ENCODE data around the gene CDH13. TPM values are rescaled to one million over a fixed set of nuclear protein-coding genes. Genes with fewer than 3 reads are reported as not detected.
A peak's percentile ranks its signal among the peaks of the same experiment; 100 is the strongest.

Gene CDH13
- total RNA-seq, 1 experiment from 2014 or later, result 62.5 TPM

DNA sequence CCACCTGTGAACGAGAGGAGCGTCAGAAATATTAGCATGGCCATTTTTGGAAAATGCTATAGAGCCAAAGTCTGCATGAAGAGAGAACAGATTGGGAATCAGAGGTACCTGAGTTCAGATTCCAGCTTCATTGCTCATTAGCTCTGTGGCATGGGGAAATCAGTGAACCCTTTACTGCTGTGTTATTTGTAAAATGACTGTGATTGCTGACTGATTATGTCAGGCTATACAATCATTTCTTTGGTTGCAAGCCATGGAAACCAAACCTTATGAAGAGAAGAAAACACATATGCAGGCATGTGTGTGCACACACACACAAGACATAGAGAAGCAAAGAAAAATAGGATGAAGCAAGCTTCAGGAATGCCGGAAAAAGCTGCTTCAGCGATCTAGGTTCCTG, 1079.6 kb downstream of the CDH13 start:
- H3K9me3 ChIP-seq (replicated peaks), result no peaks in the 10 kb centered on the region
- DNase-seq (ENCODE audit: low read depth in 1 of 2, low spot score in 2 of 2), result no peak
- no peak overlapping the region for H3K4me3 ChIP-seq
- H3K36me3 ChIP-seq, result no peaks in the 10 kb centered on the region
- peaks cover 11% of the 10 kb centered on the region for H3K4me1 ChIP-seq (replicated peaks)
- H3K27ac ChIP-seq, result peak overlapping the region; percentile 45
- no peaks in the 10 kb centered on the region for H3K27me3 ChIP-seq (replicated peaks)

- H3K27ac ChIP-seq, result no peak overlapping the region
- H3K9me3 ChIP-seq (replicated peaks), result no peaks in the 10 kb centered on the region
- H3K4me3 ChIP-seq, result no peak overlapping the region
- H3K36me3 ChIP-seq, result no peaks in the 10 kb centered on the region
- peaks cover 14% of the 10 kb centered on the region for H3K4me1 ChIP-seq (replicated peaks)
- no peak for DNase-seq (ENCODE audit: low read depth in 1 of 2, low spot score in 2 of 2)
- H3K27me3 ChIP-seq (replicated peaks), result no peaks in the 10 kb centered on the region
Measured at GRCh38 chr16:83711069-83711468, 1084.3 kb downstream of the CDH13 start.

GRCh38 chr16:83713597-83713996, 1086.8 kb downstream of the CDH13 start:
- H3K4me3 ChIP-seq, result no peak overlapping the region
- DNase-seq (ENCODE audit: low read depth in 1 of 2, low spot score in 2 of 2), result no peak
- no peak overlapping the region for H3K27ac ChIP-seq
- no peaks in the 10 kb centered on the region for H3K36me3 ChIP-seq
- H3K4me1 ChIP-seq (replicated peaks), result peaks cover 23% of the 10 kb centered on the region
- H3K27me3 ChIP-seq (replicated peaks), result no peaks in the 10 kb centered on the region
- H3K9me3 ChIP-seq (replicated peaks), result no peaks in the 10 kb centered on the region

GRCh38 chr16:83714286-83714685, 1087.5 kb downstream of the CDH13 start:
- no peak for DNase-seq (ENCODE audit: low read depth in 1 of 2, low spot score in 2 of 2)
- Histone ChIP-seq H3K36me3 (no peaks in the 10 kb centered on the region), H3K27me3 (replicated peaks) (no peaks in the 10 kb centered on the region), H3K4me3 (no peak overlapping the region), H3K9me3 (replicated peaks) (no peaks in the 10 kb centered on the region), H3K27ac (no peak overlapping the region), H3K4me1 (replicated peaks) (peaks cover 25% of the 10 kb centered on the region)

- no peak for DNase-seq (ENCODE audit: low read depth in 1 of 2, low spot score in 2 of 2)
- no peaks in the 10 kb centered on the region for H3K9me3 ChIP-seq (replicated peaks)
- H3K36me3 ChIP-seq, result no peaks in the 10 kb centered on the region
- peaks cover 25% of the 10 kb centered on the region for H3K4me1 ChIP-seq (replicated peaks)
- H3K4me3 ChIP-seq, result no peak overlapping the region
- H3K27me3 ChIP-seq (replicated peaks), result no peaks in the 10 kb centered on the region
- H3K27ac ChIP-seq, result no peak overlapping the region
Measured at GRCh38 chr16:83715217-83715920, 1088.6 kb downstream of the CDH13 start.

DNA sequence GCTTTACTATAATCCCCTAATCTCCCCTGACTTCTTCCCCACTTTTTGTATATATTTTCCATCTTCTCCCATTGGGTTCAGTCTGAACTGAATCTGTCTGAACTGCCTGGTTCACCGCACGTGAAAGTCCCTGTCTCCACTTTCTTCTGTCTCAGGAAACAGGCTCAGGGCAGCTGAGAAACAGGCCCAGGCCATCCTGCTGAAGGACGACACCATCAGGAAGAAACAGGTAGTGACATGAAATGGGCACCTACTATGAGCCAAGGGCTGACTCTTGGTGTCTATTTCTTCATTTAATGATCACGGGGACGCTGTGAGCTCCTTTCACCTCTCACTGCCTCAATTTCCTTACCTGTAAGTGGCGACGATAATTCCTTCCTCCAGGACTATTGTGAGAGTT, 1090.5 kb downstream of the CDH13 start:
- DNase-seq (ENCODE audit: low read depth in 1 of 2, low spot score in 2 of 2), result no peak
- H3K9me3 ChIP-seq (replicated peaks), result no peaks in the 10 kb centered on the region
- H3K36me3 ChIP-seq, result no peaks in the 10 kb centered on the region
- no peaks in the 10 kb centered on the region for H3K27me3 ChIP-seq (replicated peaks)
- peaks cover 25% of the 10 kb centered on the region for H3K4me1 ChIP-seq (replicated peaks)
- peak overlapping the region; percentile 52 for H3K27ac ChIP-seq
- no peak overlapping the region for H3K4me3 ChIP-seq

DNA sequence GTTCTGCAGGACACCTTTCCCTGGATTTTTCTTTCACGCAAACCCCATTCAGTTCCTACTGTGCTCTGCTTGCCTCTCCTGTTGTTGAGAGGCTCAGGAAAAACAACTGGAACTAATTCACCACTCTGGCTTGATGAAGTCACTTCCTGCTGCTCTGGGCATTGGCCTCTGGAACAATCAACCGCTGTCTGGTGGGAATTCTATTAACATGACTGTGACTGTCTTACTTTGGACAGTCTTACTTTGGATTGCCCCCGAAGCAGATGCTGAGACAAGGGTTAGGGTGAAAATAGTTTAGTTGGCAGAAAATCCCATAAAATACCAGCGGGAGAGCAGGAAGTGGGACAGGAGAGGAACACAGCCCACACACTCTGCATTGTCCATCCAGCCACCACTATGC, 1091.0 kb downstream of the CDH13 start:
- Histone ChIP-seq H3K27me3 (replicated peaks) (no peaks in the 10 kb centered on the region), H3K27ac (peak overlapping the region; percentile 52), H3K4me3 (no peak overlapping the region), H3K9me3 (replicated peaks) (no peaks in the 10 kb centered on the region), H3K4me1 (replicated peaks) (peaks cover 25% of the 10 kb centered on the region), H3K36me3 (no peaks in the 10 kb centered on the region)
- DNase-seq (ENCODE audit: low read depth in 1 of 2, low spot score in 2 of 2), result peak; percentile 63

DNA sequence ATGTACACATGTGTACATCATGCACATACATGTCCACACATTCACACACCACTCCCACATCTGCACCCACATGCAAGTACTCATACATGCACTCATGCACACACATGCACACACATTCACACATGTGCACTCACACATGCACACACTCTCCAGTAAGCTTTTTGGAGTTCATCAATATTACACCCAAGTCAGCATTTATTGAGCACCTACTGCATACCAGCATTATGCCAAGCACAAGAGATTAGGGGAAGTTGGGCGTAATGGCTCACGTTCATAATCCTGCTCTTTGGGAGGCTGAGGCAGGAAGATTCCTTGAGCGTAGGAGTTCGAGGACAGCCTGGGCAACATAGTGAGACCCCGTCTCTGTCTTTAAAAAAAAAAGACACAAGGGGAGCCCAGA, 1093.4 kb downstream of the CDH13 start:
- peaks cover 17% of the 10 kb centered on the region for H3K4me1 ChIP-seq (replicated peaks)
- H3K27me3 ChIP-seq (replicated peaks), result no peaks in the 10 kb centered on the region
- no peak overlapping the region for H3K4me3 ChIP-seq
- H3K36me3 ChIP-seq, result no peaks in the 10 kb centered on the region
- H3K9me3 ChIP-seq (replicated peaks), result 0 out of 2 replicates have a peak, but pooled peaks cover 2% of the 10 kb centered on the region
- no peak for DNase-seq (ENCODE audit: low read depth in 1 of 2, low spot score in 2 of 2)
- H3K27ac ChIP-seq, result no peak overlapping the region

GRCh38 chr16:83720981-83721380, 1094.2 kb downstream of the CDH13 start:
- Histone ChIP-seq H3K9me3 (replicated peaks) (0 out of 2 replicates have a peak, but pooled peaks cover 2% of the 10 kb centered on the region), H3K4me3 (no peak overlapping the region), H3K27ac (no peak overlapping the region), H3K36me3 (no peaks in the 10 kb centered on the region), H3K4me1 (replicated peaks) (peaks cover 17% of the 10 kb centered on the region), H3K27me3 (replicated peaks) (no peaks in the 10 kb centered on the region)
- no peak for DNase-seq (ENCODE audit: low read depth in 1 of 2, low spot score in 2 of 2)

DNA sequence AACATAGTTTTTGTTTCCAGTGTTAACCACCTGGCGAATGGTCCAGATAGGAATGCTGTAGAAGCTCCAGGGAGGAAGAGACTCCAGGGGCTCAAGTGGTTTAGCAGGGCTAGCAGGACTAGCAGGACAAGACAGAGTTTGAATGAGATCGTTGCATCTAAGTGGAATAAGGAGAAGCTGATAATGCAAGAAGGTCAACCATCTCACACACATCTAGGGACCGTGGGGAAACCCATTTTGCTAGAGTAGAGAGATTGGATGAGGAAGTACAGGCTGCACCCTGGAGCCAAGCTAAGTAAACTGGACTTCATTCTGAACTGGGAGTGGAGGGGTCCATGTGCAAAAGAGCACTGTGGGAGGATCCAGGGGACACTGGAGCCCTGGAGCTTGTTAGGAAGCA, 1094.9 kb downstream of the CDH13 start:
- no peaks in the 10 kb centered on the region for H3K36me3 ChIP-seq
- H3K4me3 ChIP-seq, result no peak overlapping the region
- DNase-seq (ENCODE audit: low read depth in 1 of 2, low spot score in 2 of 2), result no peak
- H3K4me1 ChIP-seq (replicated peaks), result peaks cover 17% of the 10 kb centered on the region
- H3K27ac ChIP-seq, result no peak overlapping the region
- H3K9me3 ChIP-seq (replicated peaks), result 0 out of 2 replicates have a peak, but pooled peaks cover 2% of the 10 kb centered on the region
- no peaks in the 10 kb centered on the region for H3K27me3 ChIP-seq (replicated peaks)

DNA sequence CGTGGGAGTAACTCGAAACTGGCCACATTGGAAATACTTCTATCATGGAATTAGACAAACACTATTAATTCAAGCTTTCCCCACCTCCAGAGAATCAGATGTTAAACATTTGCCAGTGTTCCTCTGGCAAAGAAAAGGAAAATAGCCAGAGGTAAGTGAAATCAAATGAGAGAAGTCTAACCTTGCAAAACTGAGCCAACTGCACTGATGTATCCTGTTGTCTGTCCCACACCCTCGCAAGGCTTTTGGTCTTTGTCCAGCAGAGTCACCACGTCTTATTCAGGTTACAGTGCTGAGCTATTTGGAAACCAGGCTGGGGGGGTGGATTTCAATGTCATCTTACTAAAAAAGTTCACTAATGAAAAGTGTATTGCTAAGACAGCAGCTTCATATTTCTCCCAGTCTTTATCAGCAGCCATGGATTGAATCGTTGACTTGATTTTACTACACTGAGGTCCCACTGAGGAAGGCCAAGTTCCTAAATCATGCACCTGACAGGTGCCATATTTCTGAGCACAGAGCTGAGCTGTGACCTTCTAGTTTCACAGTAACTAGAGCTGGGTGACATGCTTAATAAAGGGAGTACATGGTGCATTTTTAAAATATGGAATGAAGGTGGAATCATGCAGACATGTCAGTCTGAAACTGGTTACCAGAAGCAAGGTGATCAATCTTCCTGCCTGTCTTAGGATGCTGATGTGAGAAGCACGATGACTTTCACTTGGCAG, 1095.9 kb downstream of the CDH13 start:
- no peak overlapping the region for H3K27ac ChIP-seq
- DNase-seq (ENCODE audit: low read depth in 1 of 2, low spot score in 2 of 2), result no peak
- H3K9me3 ChIP-seq (replicated peaks), result 0 out of 2 replicates have a peak, but pooled peaks cover 2% of the 10 kb centered on the region
- no peaks in the 10 kb centered on the region for H3K27me3 ChIP-seq (replicated peaks)
- peaks cover 13% of the 10 kb centered on the region for H3K4me1 ChIP-seq (replicated peaks)
- H3K36me3 ChIP-seq, result no peaks in the 10 kb centered on the region
- no peak overlapping the region for H3K4me3 ChIP-seq

DNA sequence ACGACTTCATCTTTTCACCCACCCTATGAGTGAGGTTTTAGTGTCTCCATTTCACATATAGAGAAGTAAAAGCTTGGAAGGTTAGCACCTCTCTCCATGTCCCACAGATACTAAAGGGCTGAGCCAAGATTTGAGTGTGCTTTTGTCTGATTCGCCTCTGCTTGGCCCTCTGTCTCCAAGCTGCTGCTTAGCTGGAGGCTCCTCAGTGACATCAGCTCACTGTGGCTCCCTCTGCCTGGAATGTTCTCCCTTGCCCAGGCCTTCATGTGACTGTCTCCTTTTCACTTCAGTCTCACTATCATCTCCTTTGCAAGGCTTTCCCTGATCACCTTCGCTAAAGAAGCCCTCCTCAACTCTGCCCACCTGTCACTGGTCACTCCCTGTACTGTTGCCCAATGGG, 1096.5 kb downstream of the CDH13 start:
- Histone ChIP-seq H3K36me3 (no peaks in the 10 kb centered on the region), H3K4me3 (no peak overlapping the region), H3K27ac (no peak overlapping the region), H3K4me1 (replicated peaks) (peaks cover 6% of the 10 kb centered on the region), H3K27me3 (replicated peaks) (no peaks in the 10 kb centered on the region), H3K9me3 (replicated peaks) (0 out of 2 replicates have a peak, but pooled peaks cover 2% of the 10 kb centered on the region)
- no peak for DNase-seq (ENCODE audit: low read depth in 1 of 2, low spot score in 2 of 2)

- H3K4me1 ChIP-seq (replicated peaks), result no peaks in the 10 kb centered on the region; the same call in 1 of the 2 replicates
- no peak for DNase-seq (ENCODE audit: low read depth in 1 of 2, low spot score in 2 of 2)
- H3K27me3 ChIP-seq (replicated peaks), result no peaks in the 10 kb centered on the region
- 0 out of 2 replicates have a peak, but pooled peaks cover 2% of the 10 kb centered on the region for H3K9me3 ChIP-seq (replicated peaks)
- H3K4me3 ChIP-seq, result no peak overlapping the region
- no peaks in the 10 kb centered on the region for H3K36me3 ChIP-seq
- H3K27ac ChIP-seq, result no peak overlapping the region
Measured at GRCh38 chr16:83723901-83724300, 1097.1 kb downstream of the CDH13 start.

DNA sequence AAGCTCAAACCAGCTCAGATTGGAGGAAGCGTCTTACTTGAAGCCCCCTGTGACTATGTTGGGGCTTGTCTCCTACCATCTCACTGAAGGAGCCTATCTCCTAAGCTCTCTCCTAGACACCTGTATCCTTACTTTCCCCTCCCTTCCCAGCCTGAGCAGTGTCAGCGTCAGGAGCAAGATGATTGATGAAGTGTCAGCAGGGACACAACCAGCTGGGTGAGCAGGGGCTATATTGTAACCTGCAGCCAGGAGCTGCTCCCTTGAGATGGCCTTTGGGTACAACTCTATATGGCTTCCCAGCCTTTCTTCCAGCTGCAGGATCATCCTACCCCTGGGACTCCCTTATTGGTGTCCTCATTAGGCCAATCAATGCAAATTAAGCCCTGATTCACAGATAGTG, 1097.8 kb downstream of the CDH13 start:
- Histone ChIP-seq H3K36me3 (no peaks in the 10 kb centered on the region), H3K27me3 (replicated peaks) (no peaks in the 10 kb centered on the region), H3K9me3 (replicated peaks) (0 out of 2 replicates have a peak, but pooled peaks cover 2% of the 10 kb centered on the region), H3K4me3 (no peak overlapping the region), H3K27ac (no peak overlapping the region), H3K4me1 (replicated peaks) (no peaks in the 10 kb centered on the region)
- no peak for DNase-seq (ENCODE audit: low read depth in 1 of 2, low spot score in 2 of 2)

All from SJSA1 (cell line).